ENCODE results near the gene NCAPH2. TPM values are rescaled to one million over a fixed set of nuclear protein-coding genes. Genes with fewer than 3 reads are reported as not detected.
"Not testable (repeated sequence)": the region's sequence is repeated elsewhere in the genome, so short reads cannot be mapped to it uniquely, and the experiment has no call there.

NCAPH2 gene
- total RNA-seq, 2 experiments from 2014 or later, result 136 to 181 TPM

GRCh38 chr22:50527921-50528681 lies 20.1 kb downstream of the NCAPH2 start:
- Mint-ChIP-seq H3K9me3 (ENCODE audit: low read depth) (no peaks in the 10 kb centered on the region), H3K4me3 (peak overlapping the region; percentile 80), H3K4me1 (peaks cover 49% of the 10 kb centered on the region), H3K27me3 (no peaks in the 10 kb centered on the region), H3K36me3 (peaks cover 19% of the 10 kb centered on the region), H3K27ac (peak overlapping the region; percentile 94)
- no peak for DNase-seq
- ATAC-seq, result no peak
- CTCF ChIA-PET, result interaction anchor here (1.8 to 7.1 kb wide), 6 partner anchors 11 to 92 kb away, joined by 5 to 69 read pairs (median 31); partner anchors contain the start of genes KLHDC7B and SYCE3

GRCh38 chr22:50528682-50529415 lies 20.8 kb downstream of the NCAPH2 start:
- no peaks in the 10 kb centered on the region for H3K27me3 Mint-ChIP-seq
- CTCF ChIA-PET, result interaction anchor here (1.2 to 7.1 kb wide), 7 partner anchors 11 to 187 kb away, joined by 3 to 69 read pairs (median 29); partner anchors contain the start of genes KLHDC7B and SYCE3
- H3K9me3 Mint-ChIP-seq (ENCODE audit: low read depth), result no peaks in the 10 kb centered on the region
- DNase-seq, result no peak
- H3K27ac Mint-ChIP-seq, result peak overlapping the region; percentile 94
- H3K4me3 Mint-ChIP-seq, result peak overlapping the region; percentile 80
- ATAC-seq, result no peak
- H3K4me1 Mint-ChIP-seq, result peaks cover 49% of the 10 kb centered on the region
- peaks cover 15% of the 10 kb centered on the region for H3K36me3 Mint-ChIP-seq

GRCh38 chr22:50529416-50529896 lies 21.4 kb downstream of the NCAPH2 start:
- Mint-ChIP-seq H3K4me1 (peaks cover 52% of the 10 kb centered on the region), H3K9me3 (ENCODE audit: low read depth) (no peaks in the 10 kb centered on the region)
- no peak for ATAC-seq

GRCh38 chr22:50529897-50530579 lies 22.0 kb downstream of the NCAPH2 start, which contains the start of gene TYMP:
Gene TYMP (minus strand): TSS chr22:50530012. CDS start chr22:50529709, 303 bp downstream.
- no peaks in the 10 kb centered on the region for H3K9me3 Mint-ChIP-seq (ENCODE audit: low read depth)

More at GRCh38 chr22:50529416-50529896, 21.4 kb downstream of the NCAPH2 start:
- peaks cover 14% of the 10 kb centered on the region for H3K36me3 Mint-ChIP-seq
- H3K27ac Mint-ChIP-seq, result peak overlapping the region; percentile 94
- H3K27me3 Mint-ChIP-seq, result no peaks in the 10 kb centered on the region
- CTCF ChIA-PET, result interaction anchor here (1.0 to 7.1 kb wide), 7 partner anchors 10 to 187 kb away, joined by 3 to 69 read pairs (median 8); partner anchors contain the start of genes KLHDC7B and SYCE3
- peak overlapping the region; percentile 80 for H3K4me3 Mint-ChIP-seq
- no peak for DNase-seq

GRCh38 chr22:50530580-50530876 lies 22.5 kb downstream of the NCAPH2 start:
- peak overlapping the region; percentile 100 for H3K27ac Mint-ChIP-seq
- CTCF ChIA-PET, result interaction anchor here (2.4 to 3.3 kb wide), 2 partner anchors 15 to 90 kb away, joined by 11 to 21 read pairs; partner anchors contain the start of gene KLHDC7B
- peaks cover 52% of the 10 kb centered on the region for H3K4me1 Mint-ChIP-seq
- H3K9me3 Mint-ChIP-seq (ENCODE audit: low read depth), result no peaks in the 10 kb centered on the region
- DNase-seq (no peak), ATAC-seq (peak; percentile 6)
- H3K4me3 Mint-ChIP-seq, result peak overlapping the region; percentile 94
- H3K36me3 Mint-ChIP-seq, result peaks cover 11% of the 10 kb centered on the region
- no peaks in the 10 kb centered on the region for H3K27me3 Mint-ChIP-seq

More at GRCh38 chr22:50529897-50530579, 22.0 kb downstream of the NCAPH2 start, which contains the start of gene TYMP:
- peaks cover 11% of the 10 kb centered on the region for H3K36me3 Mint-ChIP-seq
- CTCF ChIA-PET, result interaction anchor here (0.6 to 7.1 kb wide), 8 partner anchors 9 to 188 kb away, joined by 3 to 69 read pairs (median 6); partner anchors contain the start of genes CHKB, KLHDC7B and SYCE3
- H3K27ac Mint-ChIP-seq, result peak within 1 kb of the TSS; percentile 100
- no peaks in the 10 kb centered on the region for H3K27me3 Mint-ChIP-seq
- ATAC-seq (peak; percentile 34), DNase-seq (peak; percentile 88)
- peaks cover 49% of the 10 kb centered on the region for H3K4me1 Mint-ChIP-seq
- peak within 1 kb of the TSS; percentile 94 for H3K4me3 Mint-ChIP-seq

GRCh38 chr22:50530877-50531545 lies 23.0 kb downstream of the NCAPH2 start:
- ATAC-seq, result peak; percentile 49
- CTCF ChIA-PET, result interaction anchor here (1.3 to 3.3 kb wide), 4 partner anchors 14 to 90 kb away, joined by 5 to 21 read pairs (median 10); partner anchors contain the start of genes KLHDC7B and SYCE3

GRCh38 chr22:50531546-50531961 lies 23.5 kb downstream of the NCAPH2 start:
- Mint-ChIP-seq H3K4me3 (peak overlapping the region; percentile 94), H3K36me3 (peaks cover 13% of the 10 kb centered on the region), H3K9me3 (ENCODE audit: low read depth) (no peaks in the 10 kb centered on the region), H3K27me3 (no peaks in the 10 kb centered on the region), H3K27ac (peak overlapping the region; percentile 100), H3K4me1 (peaks cover 55% of the 10 kb centered on the region)
- DNase-seq (peak; percentile 88), ATAC-seq (peak; percentile 34)
- CTCF ChIA-PET, result interaction anchor here (0.8 to 3.3 kb wide), 6 partner anchors 14 to 89 kb away, joined by 3 to 21 read pairs (median 6); partner anchors contain the start of genes KLHDC7B, LMF2, NCAPH2 and SYCE3

More at GRCh38 chr22:50530877-50531545, 23.0 kb downstream of the NCAPH2 start:
- peak overlapping the region; percentile 94 for H3K4me3 Mint-ChIP-seq
- H3K36me3 Mint-ChIP-seq, result peaks cover 11% of the 10 kb centered on the region
- H3K4me1 Mint-ChIP-seq, result peaks cover 52% of the 10 kb centered on the region
- no peaks in the 10 kb centered on the region for H3K27me3 Mint-ChIP-seq
- DNase-seq, result peak; percentile 95
- peak overlapping the region; percentile 100 for H3K27ac Mint-ChIP-seq
- no peaks in the 10 kb centered on the region for H3K9me3 Mint-ChIP-seq (ENCODE audit: low read depth)

GRCh38 chr22:50531962-50532674 lies 24.1 kb downstream of the NCAPH2 start:
- peak; percentile 59 for DNase-seq
- CTCF ChIA-PET, result interaction anchor here (0.8 to 3.3 kb wide), 7 partner anchors 13 to 89 kb away, joined by 3 to 21 read pairs (median 5); partner anchors contain the start of genes KLHDC7B, LMF2, NCAPH2 and SYCE3
- no peaks in the 10 kb centered on the region for H3K9me3 Mint-ChIP-seq (ENCODE audit: low read depth)
- H3K27me3 Mint-ChIP-seq, result no peaks in the 10 kb centered on the region
- peaks cover 13% of the 10 kb centered on the region for H3K36me3 Mint-ChIP-seq
- H3K27ac Mint-ChIP-seq, result peak overlapping the region; percentile 100
- ATAC-seq, result no peak
- H3K4me3 Mint-ChIP-seq, result peak overlapping the region; percentile 94
- peaks cover 51% of the 10 kb centered on the region for H3K4me1 Mint-ChIP-seq

- Mint-ChIP-seq H3K9me3 (ENCODE audit: low read depth) (no peaks in the 10 kb centered on the region), H3K27me3 (no peaks in the 10 kb centered on the region), H3K27ac (peak overlapping the region; percentile 100), H3K4me1 (peaks cover 48% of the 10 kb centered on the region), H3K4me3 (peak overlapping the region; percentile 94), H3K36me3 (peaks cover 11% of the 10 kb centered on the region)
- CTCF ChIA-PET, result interaction anchor here (0.8 to 3.3 kb wide), 6 partner anchors 12 to 88 kb away, joined by 3 to 21 read pairs (median 8); partner anchors contain the start of genes KLHDC7B and SYCE3
- ATAC-seq, result no peak
- no peak for DNase-seq
Observed at GRCh38 chr22:50532824-50533796, 25.1 kb downstream of the NCAPH2 start.

GRCh38 chr22:50533856-50534711 lies 26.1 kb downstream of the NCAPH2 start:
- CTCF ChIA-PET, result interaction anchor here (1.1 to 3.3 kb wide), 4 partner anchors 11 to 87 kb away, joined by 3 to 21 read pairs (median 6); partner anchors contain the start of genes KLHDC7B and SYCE3
- ATAC-seq; DNase-seq; H3K9me3 Mint-ChIP-seq (ENCODE audit: low read depth); H3K27me3 Mint-ChIP-seq; H3K36me3 Mint-ChIP-seq: not testable (repeated sequence)
- Mint-ChIP-seq H3K4me1 (peaks cover 45% of the 10 kb centered on the region), H3K27ac (peak overlapping the region; percentile 100), H3K4me3 (peak overlapping the region; percentile 27)

All from activated CD8-positive, alpha-beta memory T cell treated with anti-CD3 and anti-CD28 coated beads, Interleukin-2, amount 10 ng/mL, durations not matched to agents 7 days and 5 days (primary cell).